H1 (cell line): ENCODE measurements around the gene WSCD1.

ENCODE experiments used
- CTCF ChIP-seq, 3 experiments: IDR thresholded peaks; 1 replicate in 2 of 3; 2 replicates in 1 of 3; pipeline versions ENCODE4 v1.5.1 to v1.6.1; 2011; ENCODE audit warnings: low read length in 3 of 3, mild to moderate bottlenecking in 3 of 3, inconsistent platforms in 2 of 3, low read depth in 1 of 3, moderate library complexity in 1 of 3; ENCODE audit not compliant: insufficient read depth in 1 of 3; ENCODE audit errors: control extremely low read depth in 1 of 3
- GABPA ChIP-seq: IDR thresholded peaks from 2 replicates; pipeline ENCODE4 v1.6.1; 2011; ENCODE audit warnings: mild to moderate bottlenecking, low read length, moderate library complexity, borderline replicate concordance; ENCODE audit not compliant: insufficient read depth
- HDAC6 ChIP-seq: IDR thresholded peaks from one replicate; pipeline ENCODE4 v1.7.1; 2012; ENCODE audit warnings: low read depth, mild to moderate bottlenecking, inconsistent platforms, low read length, moderate library complexity
- JUN ChIP-seq: IDR thresholded peaks from 2 replicates; pipeline ENCODE4 v1.6.1; 2011; ENCODE audit warnings: low read depth, mild to moderate bottlenecking, improper control_type of control experiment, low read length
- RFX5 ChIP-seq: IDR thresholded peaks from 2 replicates; pipeline ENCODE4 v1.6.1; 2011; ENCODE audit warnings: low read depth, low read length, improper control_type of control experiment, borderline replicate concordance
- SP2 ChIP-seq: IDR thresholded peaks from 2 replicates; pipeline ENCODE4 v1.6.1; 2012; ENCODE audit warnings: mild to moderate bottlenecking, low read length, inconsistent platforms
- ZNF274 ChIP-seq: IDR thresholded peaks from 2 replicates; pipeline ENCODE4 v1.7.0; 2012; ENCODE audit warnings: low read length, borderline replicate concordance; ENCODE audit errors: extremely low read depth

DNA sequence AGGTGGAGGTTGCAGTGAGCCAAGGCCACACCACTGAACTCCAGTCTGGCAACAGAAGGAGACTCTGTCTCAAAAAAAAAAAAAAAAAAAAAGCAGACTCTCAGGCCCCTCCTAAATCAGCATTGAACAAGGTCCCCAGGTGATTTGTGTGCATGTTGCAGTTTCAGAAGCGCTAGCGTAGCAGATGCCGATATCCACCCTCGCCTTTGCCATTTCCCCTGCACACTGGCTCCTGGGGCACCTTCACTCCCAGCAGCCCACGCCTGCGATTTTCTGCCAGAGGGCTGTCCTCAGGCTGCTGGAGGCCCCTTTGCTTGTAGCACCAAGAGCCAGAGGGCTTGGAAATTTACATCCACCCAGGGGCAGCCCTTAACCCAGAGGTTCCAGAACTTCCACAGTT, 95.6 kb downstream of the WSCD1 start:
- TF ChIP-seq RFX5 (no peak), HDAC6 (no peak), SP2 (no peak), JUN (no peak), GABPA (no peak), ZNF274 (no peak), CTCF (IDR thresholded peaks at IDR 0.05; ENCODE audit: control extremely low read depth in 1 of 3, insufficient read depth in 1 of 3, low read depth in 1 of 3, low read length in 3 of 3) (no peak)
